ENCODE results near the gene UBE2F.
A peak's percentile ranks its signal among the peaks of the same experiment; 100 is the strongest.
"Not testable (repeated sequence)": the region's sequence is repeated elsewhere in the genome, so short reads cannot be mapped to it uniquely, and the experiment has no call there.

Gene UBE2F

GRCh38 chr2:238022594-238023157 is 55.9 kb downstream of the UBE2F start:
- DNase-seq = no peak

DNA sequence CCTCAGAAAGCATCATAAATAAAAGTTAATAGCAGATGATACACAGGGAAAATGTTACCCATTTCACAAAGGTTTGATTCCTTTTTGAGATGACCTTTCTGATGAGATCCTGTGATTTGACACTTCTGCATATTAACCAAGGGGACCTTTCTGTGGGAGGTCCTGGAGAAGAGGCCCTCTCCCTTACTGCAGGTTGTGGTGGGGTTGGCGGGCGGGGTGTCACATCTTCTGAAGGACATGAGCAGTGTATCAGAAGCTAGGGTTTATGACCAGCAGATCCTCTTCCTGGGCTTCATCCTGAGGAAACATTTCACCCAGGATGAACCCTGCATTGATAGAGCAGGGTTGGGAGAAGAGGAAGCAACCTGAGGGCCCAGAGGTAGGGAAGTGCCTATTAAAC is 56.8 kb downstream of the UBE2F start:
- DNase-seq = no peak

GRCh38 chr2:238024986-238025385 is 58.2 kb downstream of the UBE2F start:
- DNase-seq = peak; percentile 73

DNA sequence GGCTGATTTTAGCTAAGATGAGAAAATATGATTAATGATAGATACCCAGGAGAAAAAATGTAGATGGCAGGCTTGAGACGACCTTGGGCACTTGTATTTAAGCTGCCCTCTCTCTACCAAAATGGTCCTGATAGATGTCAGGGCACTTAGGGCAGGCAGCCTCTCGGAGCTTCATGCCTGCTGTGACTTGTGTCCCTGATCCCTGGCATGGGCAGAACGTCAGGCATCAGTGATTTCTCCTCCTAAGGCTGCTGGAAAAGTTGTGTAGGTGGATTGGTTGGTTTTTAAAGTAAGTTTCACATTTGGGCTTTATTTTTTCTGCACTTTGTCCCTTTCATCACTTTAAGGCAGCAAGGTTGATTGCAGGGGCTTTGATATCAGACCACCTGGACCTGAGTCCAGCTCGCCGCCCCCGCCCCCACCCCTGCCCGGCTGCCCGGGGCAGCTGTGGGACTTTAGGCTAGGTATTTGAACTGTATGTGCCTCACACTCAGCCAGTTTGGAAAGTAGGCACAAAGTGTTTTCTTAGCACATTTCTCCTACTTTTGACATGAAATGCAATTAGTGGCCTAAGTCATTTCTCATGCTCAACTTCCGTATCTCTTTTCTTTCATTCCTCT is 59.0 kb downstream of the UBE2F start:
- no peak for DNase-seq

DNA sequence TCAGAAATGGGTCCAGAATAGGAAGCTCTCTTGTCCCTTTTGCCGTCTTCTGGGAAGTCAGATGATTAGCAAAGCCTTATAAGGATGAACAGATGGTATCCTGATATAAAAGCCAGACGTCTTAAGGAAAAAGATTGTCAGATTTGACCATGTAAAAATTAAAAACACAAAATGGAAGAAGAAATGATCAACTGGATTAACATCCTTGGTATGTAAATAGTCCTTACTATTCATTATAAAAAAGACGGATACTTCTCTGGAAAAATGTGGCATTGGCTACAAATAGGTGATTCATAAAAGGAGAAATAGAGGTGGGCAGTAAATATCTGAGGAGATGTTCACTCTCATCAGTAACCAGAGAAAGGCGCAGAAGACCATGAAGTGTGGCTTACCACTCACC is 60.2 kb downstream of the UBE2F start:
- no peak for DNase-seq

- no peak for DNase-seq
These were observed 61.0 kb downstream of the UBE2F start for GRCh38 chr2:238027591-238028415.

DNA sequence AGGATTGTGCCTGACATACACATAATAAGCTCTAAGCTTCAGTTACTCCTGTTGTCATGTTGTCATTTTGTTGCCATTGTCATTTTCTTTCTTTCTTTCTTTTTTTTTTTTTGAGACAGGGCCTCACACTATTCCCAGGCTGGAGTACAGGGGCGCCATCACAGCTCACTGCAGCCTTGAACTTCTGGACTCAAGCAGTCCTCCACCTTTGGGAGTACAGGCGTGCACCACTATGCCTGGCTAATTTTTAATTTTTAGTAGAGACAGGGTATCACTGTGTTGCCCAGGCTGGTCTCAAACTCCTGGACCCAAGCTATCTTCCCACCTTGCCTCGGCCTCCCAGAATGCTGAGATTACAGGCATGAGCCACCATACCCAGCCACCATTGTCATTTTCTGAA is 63.0 kb downstream of the UBE2F start:
- no peak for DNase-seq

GRCh38 chr2:238030422-238031155 is 63.8 kb downstream of the UBE2F start:
- DNase-seq = no peak

- DNase-seq = no peak
These were observed 64.9 kb downstream of the UBE2F start for GRCh38 chr2:238031751-238032150.

- no peak for DNase-seq
These were observed 66.0 kb downstream of the UBE2F start for GRCh38 chr2:238032755-238033337.

GRCh38 chr2:238033991-238034390 is 67.2 kb downstream of the UBE2F start:
- not testable (repeated sequence) for DNase-seq

DNA sequence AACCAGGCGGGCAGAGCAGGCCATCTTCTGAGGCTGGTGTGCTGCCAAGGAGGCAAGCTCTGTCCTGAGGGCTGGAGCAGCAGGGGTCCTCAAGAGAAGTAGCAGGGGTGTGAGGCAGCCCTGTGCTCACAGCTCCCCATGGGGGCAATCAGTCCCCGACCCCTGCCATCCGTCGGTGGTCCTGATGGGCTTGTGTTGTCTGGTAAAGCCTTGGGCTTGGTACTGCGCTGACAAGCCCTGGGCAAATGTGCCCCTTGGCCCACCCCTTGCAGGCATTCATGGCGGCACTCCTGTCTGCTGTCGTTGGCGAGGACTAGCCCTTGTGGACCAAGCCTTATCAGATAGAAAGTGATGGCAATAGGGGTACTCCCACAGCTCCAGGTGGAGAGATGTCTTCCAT is 71.4 kb downstream of the UBE2F start:
- no peak for DNase-seq

DNA sequence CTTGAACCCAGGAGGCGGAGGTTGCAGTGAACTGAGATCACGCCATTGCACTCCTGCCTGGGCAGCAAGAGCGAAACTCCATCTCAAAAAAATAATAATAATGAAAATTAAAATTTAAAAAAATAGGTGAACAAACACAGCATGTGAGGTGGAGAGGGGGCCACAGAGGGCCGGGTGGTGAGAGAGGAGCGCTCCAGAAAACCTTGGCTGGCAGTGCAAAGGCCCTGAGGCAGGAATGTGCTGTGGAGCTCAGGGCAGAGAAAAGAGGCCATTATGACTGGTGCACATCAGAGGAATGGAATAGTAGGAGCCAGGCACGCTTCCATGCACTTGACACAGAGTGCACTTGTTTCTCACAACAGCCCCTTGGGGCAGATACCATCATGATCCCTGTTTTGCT is 72.3 kb downstream of the UBE2F start:
- no peak for DNase-seq

- no peak for DNase-seq
These were observed 73.2 kb downstream of the UBE2F start for GRCh38 chr2:238039985-238040384.

- DNase-seq = no peak
These were observed 74.1 kb downstream of the UBE2F start for GRCh38 chr2:238040918-238041317.

- DNase-seq = no peak
These were observed 75.3 kb downstream of the UBE2F start for GRCh38 chr2:238042090-238042489.

- DNase-seq = no peak
These were observed 76.2 kb downstream of the UBE2F start for GRCh38 chr2:238042849-238043584.

GRCh38 chr2:238043851-238044250 is 77.0 kb downstream of the UBE2F start:
- no peak for DNase-seq

DNA sequence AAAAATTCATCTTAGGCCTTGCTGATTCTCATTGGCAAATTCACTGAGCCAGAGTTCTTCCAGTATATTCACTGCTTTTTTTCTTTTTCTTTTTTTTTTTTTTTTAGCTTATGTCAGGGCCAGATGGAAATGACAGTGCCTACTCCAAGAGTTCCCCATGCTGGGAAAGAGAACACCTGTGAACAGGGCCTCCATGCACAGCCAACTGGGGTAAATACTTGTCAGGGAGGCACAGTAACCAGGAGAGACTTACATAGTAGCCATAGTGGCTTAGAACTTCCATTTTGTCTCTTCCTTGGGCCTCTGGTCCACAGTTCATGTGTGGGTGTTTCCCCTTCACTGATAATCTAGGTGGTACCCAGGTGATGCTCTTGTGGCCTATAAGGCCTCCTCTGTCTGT is 78.8 kb downstream of the UBE2F start:
- DNase-seq = no peak

- DNase-seq = no peak
These were observed 80.0 kb downstream of the UBE2F start for GRCh38 chr2:238046725-238047270.

DNA sequence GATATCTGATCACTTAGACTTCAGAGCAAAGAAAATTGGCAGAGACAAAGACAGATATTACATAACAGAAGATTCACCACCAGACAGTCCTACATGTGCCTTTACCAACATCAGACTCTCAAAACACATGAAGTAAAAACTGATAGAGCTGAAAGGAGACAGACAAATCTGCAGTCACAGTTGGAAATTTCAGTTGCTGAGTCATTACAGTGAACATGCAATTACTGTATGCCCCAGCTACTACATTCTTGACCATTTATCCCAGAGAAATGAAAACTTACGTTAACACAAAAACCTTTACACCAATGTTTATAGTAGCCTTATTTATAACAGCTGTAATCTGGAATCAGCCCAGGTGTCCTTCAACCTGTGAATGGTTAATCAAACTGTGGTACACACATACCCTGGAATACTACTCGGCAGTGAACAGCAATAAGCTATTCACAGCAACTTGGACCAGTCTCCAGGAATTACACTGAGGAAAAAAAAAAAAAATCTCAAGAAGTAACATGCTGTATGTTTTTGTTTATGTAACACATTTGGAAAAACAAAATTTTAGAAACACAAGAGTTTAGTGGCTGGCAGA is 86.5 kb downstream of the UBE2F start:
- DNase-seq = no peak

DNA sequence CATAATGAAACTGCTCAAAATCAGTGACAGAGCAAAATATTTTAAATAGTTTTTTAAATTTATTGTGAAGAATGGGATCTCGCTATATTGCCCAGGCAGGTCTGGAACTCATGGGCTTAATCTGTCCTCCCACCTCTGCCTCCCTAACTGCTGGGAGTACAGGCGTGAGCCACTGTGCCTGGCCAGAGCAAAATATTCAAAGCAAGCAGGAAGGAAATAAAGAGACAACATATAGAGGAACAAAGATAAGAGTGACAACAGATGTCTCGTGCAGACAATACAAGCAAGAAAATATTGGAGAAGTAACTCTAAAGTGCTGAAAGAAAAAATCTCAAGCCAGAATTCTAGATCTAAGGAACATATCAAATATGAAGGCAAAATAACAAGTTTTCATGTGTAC is 89.0 kb downstream of the UBE2F start:
- no peak for DNase-seq

Measured in activated CD4-positive, alpha-beta T cell treated with anti-CD3 and anti-CD28 coated beads for 48 hours (primary cell).